HG02798 (cell line): ENCODE data around the gene CAMK2N2.

ENCODE experiments used
- ATAC-seq: cut with Tn5 transposase; IDR thresholded peaks from one replicate; pipeline ENCODE4 v1.9.1; 2021; ENCODE audit warnings: mild to moderate bottlenecking; ENCODE audit not compliant: unreplicated experiment, poor library complexity

Gene CAMK2N2

GRCh38 chr3:184261270-184261853 lies at the start of gene CAMK2N2:
CAMK2N2 (minus strand) TSS chr3:184261553; CDS start chr3:184261285, 268 bp downstream.
- ATAC-seq = peak; percentile 45

GRCh38 chr3:184308744-184309143 lies 47.4 kb upstream of the CAMK2N2 start:
- ATAC-seq = no peak

GRCh38 chr3:184307915-184308314 lies 46.6 kb upstream of the CAMK2N2 start:
- no peak for ATAC-seq

- no peak for ATAC-seq
Observed at GRCh38 chr3:184306341-184306972, 45.1 kb upstream of the CAMK2N2 start.

- no peak for ATAC-seq
Observed at GRCh38 chr3:184305577-184305976, 44.2 kb upstream of the CAMK2N2 start.

GRCh38 chr3:184300378-184300720 lies 39.0 kb upstream of the CAMK2N2 start:
- ATAC-seq = no peak

GRCh38 chr3:184299488-184300377 lies 38.4 kb upstream of the CAMK2N2 start:
- no peak for ATAC-seq

GRCh38 chr3:184298759-184299487 lies 37.6 kb upstream of the CAMK2N2 start, which contains the start of gene PSMD2:
PSMD2 (plus strand) TSS chr3:184299241; CDS start chr3:184299267, 26 bp downstream.
- peak; percentile 95 for ATAC-seq

- ATAC-seq = no peak
Observed at GRCh38 chr3:184296616-184297015, 35.3 kb upstream of the CAMK2N2 start.

- no peak for ATAC-seq
Observed at GRCh38 chr3:184295771-184296170, 34.4 kb upstream of the CAMK2N2 start.

GRCh38 chr3:184291738-184292445 lies 30.5 kb upstream of the CAMK2N2 start:
- ATAC-seq = no peak

GRCh38 chr3:184291044-184291737 lies 29.8 kb upstream of the CAMK2N2 start:
- no peak for ATAC-seq

- no peak for ATAC-seq
Observed at GRCh38 chr3:184290331-184290730, 29.0 kb upstream of the CAMK2N2 start.

GRCh38 chr3:184289426-184289938 lies 28.1 kb upstream of the CAMK2N2 start:
- no peak for ATAC-seq

- ATAC-seq = no peak
Observed at GRCh38 chr3:184284696-184285095, 23.3 kb upstream of the CAMK2N2 start.

GRCh38 chr3:184283681-184284080 lies 22.3 kb upstream of the CAMK2N2 start:
- no peak for ATAC-seq

- no peak for ATAC-seq
Observed at GRCh38 chr3:184282941-184283340, 21.6 kb upstream of the CAMK2N2 start.

GRCh38 chr3:184277366-184277765 lies 16.0 kb upstream of the CAMK2N2 start:
- ATAC-seq = no peak
